GM13976 (cell line): ENCODE results near the gene PLD4.
A peak's percentile ranks its signal among the peaks of the same experiment; 100 is the strongest.

Experiments
- DNase-seq: peaks from one replicate; pipeline ENCODE4 v3.0.0; 2012; ENCODE audit warnings: low spot score
- CTCF ChIP-seq: IDR thresholded peaks from 2 replicates; pipeline ENCODE4 v1.5.1; 2012; ENCODE audit warnings: borderline replicate concordance, mild to moderate bottlenecking; ENCODE audit not compliant: insufficient read depth; ENCODE audit errors: extremely low read depth, missing control alignments, control extremely low read depth
- in situ Hi-C: fragments of 300-500 bp; cut with MboI; formaldehyde crosslinking; loops from one replicate; pipeline ENCODE4 v1.12.0; 2022; ENCODE audit warnings: low sequenced_read_pairs, mixed read lengths, inconsistent platforms; ENCODE audit not compliant: unreplicated experiment

PLD4 gene

GRCh38 chr14:104927901-104928300 is 3.2 kb downstream of the PLD4 start:
- no peak for TF ChIP-seq CTCF
- no peak for DNase-seq
- in situ Hi-C loops, result no loop called here

GRCh38 chr14:104928391-104929133 is 3.9 kb downstream of the PLD4 start:
- peak; percentile 16 for DNase-seq
- TF ChIP-seq CTCF, result no peak
- in situ Hi-C loops, result no loop called here

- no peak for DNase-seq
- TF ChIP-seq CTCF, result no peak
- in situ Hi-C loops, result no loop called here
These were observed 4.9 kb downstream of the PLD4 start for GRCh38 chr14:104929268-104930230.

GRCh38 chr14:104930526-104931303 is 6.0 kb downstream of the PLD4 start:
- TF ChIP-seq CTCF, result no peak
- in situ Hi-C loops, result no loop called here
- DNase-seq, result no peak

GRCh38 chr14:104931304-104931770 is 6.7 kb downstream of the PLD4 start:
- no peak for TF ChIP-seq CTCF
- in situ Hi-C loops, result no loop called here
- no peak for DNase-seq
